HG03575 (cell line): ENCODE results near the gene TBX4.

ENCODE experiments used
- ATAC-seq: cut with Tn5 transposase; IDR thresholded peaks from one replicate; pipeline ENCODE4 v1.9.1; 2021; ENCODE audit not compliant: unreplicated experiment, insufficient number of reproducible peaks, low FRiP score; ENCODE audit errors: extremely low read depth

Gene TBX4

GRCh38 chr17:61475726-61476125 is 23.5 kb downstream of the TBX4 start:
- ATAC-seq = no peak

DNA sequence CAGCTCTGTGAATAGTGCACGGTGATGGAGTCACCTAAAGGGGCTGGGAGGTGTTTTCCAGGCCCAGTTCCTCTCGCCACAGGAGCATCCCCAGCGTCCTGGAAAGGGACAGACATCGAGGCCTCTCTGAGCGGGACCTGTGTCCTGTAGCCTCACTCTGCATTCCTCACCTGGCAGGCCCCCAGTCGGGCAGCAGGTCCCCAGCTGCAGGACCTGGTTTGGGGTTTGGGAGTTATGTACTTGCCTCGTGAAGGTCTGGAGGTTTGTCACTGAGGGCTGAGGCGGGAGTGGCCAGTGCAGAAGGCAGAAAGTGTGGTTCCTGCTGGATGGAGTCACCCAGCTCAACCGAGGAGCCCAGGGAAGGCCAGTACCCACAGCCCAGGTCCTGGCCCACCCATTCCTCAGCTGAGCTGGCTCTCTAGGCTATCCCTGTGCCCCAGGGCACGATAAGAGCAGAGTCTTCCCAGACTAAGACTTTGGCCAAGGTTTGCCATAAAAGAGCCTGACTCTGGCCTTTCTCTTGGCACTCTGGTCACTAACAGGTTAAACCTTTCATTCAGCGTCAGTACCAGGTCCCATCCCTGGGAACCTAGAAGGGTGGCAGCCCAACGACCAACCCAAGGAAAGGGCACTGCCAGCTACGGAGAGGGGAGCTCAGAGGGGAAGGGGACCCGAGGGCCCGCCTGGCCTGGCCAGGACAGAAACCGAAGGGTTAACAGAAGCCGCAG is 24.4 kb downstream of the TBX4 start:
- ATAC-seq = no peak

GRCh38 chr17:61477204-61477834 is 25.1 kb downstream of the TBX4 start:
- ATAC-seq = no peak

- ATAC-seq = no peak
Observed at GRCh38 chr17:61478026-61478789, 26.0 kb downstream of the TBX4 start.

DNA sequence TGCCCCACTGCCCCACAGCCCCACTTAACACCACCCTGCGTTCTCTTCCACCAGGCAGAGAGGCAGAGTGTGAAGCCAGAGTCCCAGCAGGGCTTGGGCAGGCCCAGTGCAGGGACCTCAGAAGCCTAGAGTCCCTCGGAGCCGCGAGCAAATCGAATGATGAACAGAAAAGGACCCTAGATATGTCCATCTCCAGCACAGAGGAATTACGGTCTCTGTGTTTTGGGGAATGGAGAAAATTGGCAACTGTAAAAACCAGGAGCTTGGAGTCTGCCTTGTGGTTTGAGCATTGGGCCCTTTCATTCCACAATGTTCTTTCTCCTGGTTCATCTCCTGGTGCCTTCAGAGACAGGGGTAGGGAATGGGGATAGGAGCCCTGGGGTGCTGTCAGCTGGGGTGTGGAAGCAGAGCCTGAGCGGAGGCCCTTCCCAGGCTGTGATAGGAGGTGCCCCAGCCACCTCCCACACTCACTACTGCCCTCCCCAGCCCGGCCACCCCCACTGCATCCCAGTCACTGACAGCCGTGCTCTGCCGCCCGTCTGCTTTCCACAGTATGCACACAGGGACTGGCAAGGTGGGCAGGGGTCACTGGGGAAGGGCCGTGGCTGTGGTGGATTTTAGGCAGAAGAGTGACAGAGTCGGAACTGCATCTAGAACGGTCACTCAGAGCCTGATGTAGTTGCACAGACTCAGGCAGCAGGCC is 26.7 kb downstream of the TBX4 start:
- ATAC-seq = no peak

- no peak for ATAC-seq
Observed at GRCh38 chr17:61479493-61480413, 27.5 kb downstream of the TBX4 start.

DNA sequence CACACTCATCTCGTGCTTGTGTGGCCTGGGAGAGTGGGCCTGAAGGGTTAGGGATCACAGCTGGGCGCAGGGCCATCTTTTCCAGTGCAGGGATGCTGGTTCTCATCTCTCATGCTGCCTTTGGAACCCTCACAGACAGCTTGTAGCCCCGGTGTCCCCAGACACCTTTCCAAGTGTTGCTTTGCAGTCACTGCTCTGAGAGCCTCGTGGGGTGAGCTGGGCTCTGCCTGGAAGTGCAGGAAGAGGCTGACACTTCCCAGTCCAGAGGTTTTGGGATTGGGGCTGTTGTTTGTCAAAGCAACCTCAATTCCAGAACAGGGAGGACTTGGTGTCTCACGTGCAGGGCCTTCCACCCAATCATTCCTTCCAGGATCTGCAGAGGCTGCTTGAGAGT is 28.2 kb downstream of the TBX4 start:
- no peak for ATAC-seq

DNA sequence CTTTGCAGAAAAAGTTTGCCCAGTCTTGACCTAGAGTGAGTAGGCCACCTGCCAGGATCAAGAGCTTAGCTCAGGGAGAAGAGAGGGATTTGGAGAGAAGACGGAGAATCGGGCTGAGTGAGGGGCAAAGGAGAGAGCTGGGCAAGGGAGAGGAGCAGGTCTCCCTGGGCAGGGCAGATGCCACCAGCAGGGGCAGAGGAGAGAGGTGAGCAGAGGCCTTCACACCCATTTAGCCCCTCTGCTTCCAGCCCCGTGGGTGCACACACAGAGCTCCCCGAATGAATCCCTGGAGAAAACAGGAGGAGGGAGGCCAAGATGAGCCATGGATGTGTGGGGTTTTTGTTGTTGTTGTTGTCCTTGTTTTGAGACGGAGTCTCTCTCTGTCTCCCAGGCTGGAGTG is 29.2 kb downstream of the TBX4 start:
- no peak for ATAC-seq

- no peak for ATAC-seq
Observed at GRCh38 chr17:61482467-61482866, 30.2 kb downstream of the TBX4 start.

DNA sequence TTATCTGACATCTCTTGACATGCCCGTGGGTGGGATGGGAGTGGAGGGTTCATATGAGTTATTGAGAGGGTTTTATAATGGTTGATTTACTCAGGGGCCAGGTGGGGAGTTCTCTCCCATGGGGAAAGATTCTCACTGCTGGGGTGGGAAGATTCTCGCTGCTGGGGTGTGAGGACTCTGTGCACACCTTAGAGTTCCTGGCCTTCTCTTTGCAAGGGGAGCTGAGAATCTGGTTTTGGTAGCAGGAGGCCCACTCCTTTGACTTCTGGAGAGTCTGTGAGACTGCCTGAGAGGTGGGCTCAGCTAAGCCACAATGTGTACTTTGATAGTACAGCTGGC is 31.5 kb downstream of the TBX4 start:
- no peak for ATAC-seq

GRCh38 chr17:61484174-61484573 is 32.0 kb downstream of the TBX4 start:
- ATAC-seq = no peak

GRCh38 chr17:61485067-61485775 is 33.0 kb downstream of the TBX4 start:
- no peak for ATAC-seq

- ATAC-seq = no peak
Observed at GRCh38 chr17:61486135-61487120, 34.2 kb downstream of the TBX4 start.

- no peak for ATAC-seq
Observed at GRCh38 chr17:61487161-61487988, 35.2 kb downstream of the TBX4 start.

DNA sequence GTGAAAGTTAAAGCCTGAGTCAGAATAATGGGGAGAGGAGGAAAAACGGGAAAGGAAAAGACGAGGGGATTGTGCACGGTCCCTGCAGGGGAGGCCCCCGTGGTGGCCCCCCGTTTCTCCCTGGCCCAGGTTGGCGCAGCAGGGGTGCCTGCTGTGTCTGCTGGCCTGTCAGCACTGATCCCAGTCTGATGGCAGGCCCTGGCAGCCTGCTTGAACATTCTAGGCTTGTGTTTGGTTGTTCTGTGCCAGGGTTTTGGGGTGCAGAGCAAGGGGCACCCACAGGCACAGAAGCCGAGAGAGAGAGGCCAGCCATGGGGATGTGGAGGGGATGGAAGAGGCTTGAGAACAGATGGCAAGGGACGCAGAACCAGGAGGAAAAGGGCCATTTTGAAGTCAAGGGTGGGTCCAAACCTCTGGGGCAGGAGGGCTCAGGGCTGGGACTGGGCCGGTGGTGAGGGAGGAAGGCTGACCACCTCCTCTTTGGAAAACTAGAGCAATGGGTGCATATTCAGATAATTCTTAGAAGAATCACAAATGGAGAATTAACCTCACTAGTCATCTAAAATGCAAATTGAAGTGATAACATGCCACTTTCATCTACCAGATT is 35.9 kb downstream of the TBX4 start:
- ATAC-seq = no peak
